ENCODE measurements around the gene SREK1IP1.

Gene SREK1IP1

DNA sequence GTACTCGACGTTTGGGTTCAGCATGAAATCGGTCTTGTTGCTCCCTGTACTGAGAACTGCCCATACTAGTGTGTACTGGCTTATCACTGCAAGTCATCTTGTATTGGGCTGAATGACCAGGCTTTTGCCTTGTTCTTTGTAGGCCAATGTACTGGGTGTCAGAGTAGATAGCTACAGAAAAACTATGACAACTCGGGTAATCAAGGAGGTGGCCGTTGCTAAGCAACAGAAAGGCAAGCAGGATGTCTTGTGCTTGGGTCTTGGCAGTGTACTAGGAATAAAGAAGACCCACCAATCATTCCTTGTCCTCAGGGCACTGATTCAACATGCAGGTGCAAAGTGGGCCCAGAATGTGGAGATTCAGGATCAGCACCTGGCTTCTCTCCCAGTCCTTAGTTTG is 90.1 kb downstream of the SREK1IP1 start:
- DNase-seq: no peak

- no peak for DNase-seq
Observed at GRCh38 chr5:64671678-64672077, 96.8 kb downstream of the SREK1IP1 start.

DNA sequence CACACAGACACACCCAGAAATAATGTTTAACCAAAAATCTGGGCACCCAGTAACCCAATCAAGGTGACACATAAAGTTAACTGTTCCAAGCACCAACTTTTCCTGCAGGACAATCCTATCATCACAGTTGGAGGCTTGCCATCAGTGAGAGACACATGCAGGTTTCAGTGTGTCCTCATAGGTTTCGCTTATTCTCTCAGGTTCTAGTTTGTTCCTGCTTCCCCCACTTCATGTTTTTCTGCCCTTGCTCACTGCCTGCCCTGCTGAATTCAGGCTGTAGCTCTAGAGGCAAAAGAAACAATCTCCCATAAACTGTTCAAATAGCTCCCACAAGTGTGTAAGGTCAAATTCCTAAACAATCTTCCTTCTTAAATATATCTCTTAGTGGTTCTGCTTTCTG is 98.2 kb downstream of the SREK1IP1 start:
- no peak for DNase-seq
